ENCODE results near the gene LGI1.

LGI1 gene

DNA sequence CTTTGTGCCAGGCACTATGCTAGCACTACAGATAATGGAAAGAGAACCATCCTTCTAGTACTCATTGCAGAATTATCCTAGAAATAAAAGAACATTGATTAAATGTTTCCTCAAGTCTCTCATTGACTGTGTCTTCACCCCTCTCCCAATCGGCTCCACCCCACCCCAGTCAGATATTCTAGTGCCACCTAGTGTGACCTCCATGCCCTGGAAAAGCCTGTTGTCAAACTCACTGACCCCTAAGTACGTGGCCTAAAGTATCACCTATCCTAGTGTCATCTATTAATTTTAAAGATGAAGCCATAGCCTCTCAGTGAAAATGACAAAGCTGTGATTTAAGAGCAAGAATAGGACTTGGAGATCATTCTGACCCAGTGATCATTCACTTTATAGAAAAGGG lies 26.3 kb downstream of the LGI1 start:
- 0 out of 2 replicates have a peak, but pooled peaks cover 3% of the 10 kb centered on the region for H3K27me3 ChIP-seq (ENCODE audit: low read length)
- H4K20me1 ChIP-seq (ENCODE audit: low read depth, low read length): no peaks in the 10 kb centered on the region; the same call in 1 of the 2 replicates
- no peak overlapping the region for H2AFZ ChIP-seq (ENCODE audit: low read depth, low read length, severe bottlenecking)
- H3F3A ChIP-seq (ENCODE audit: insufficient read depth): no peaks in the 10 kb centered on the region
- H3K36me3 ChIP-seq (ENCODE audit: low read length): no peaks in the 10 kb centered on the region
- no peak overlapping the region for H3K4me3 ChIP-seq (ENCODE audit: insufficient read depth, low read length, poor library complexity, severe bottlenecking)
- no peak overlapping the region for H3K27ac ChIP-seq (ENCODE audit: low read depth, low read length)
- no peaks in the 10 kb centered on the region for H3K9me2 ChIP-seq (replicated peaks; ENCODE audit: insufficient read depth, low read length)
- no peaks in the 10 kb centered on the region for H3K9me3 ChIP-seq (ENCODE audit: insufficient read depth, low read length)
- no peak overlapping the region for H3K9ac ChIP-seq (ENCODE audit: low read length)
- no peak overlapping the region for H3K4me2 ChIP-seq (ENCODE audit: low read depth, low read length, poor library complexity, severe bottlenecking)
- H3K79me2 ChIP-seq (ENCODE audit: insufficient read depth, low read length): no peaks in the 10 kb centered on the region
- TF ChIP-seq EZH2phosphoT487 (conservative IDR thresholded peaks at IDR 0.05; ENCODE audit: low read length) (no peak), CTCF (IDR thresholded peaks at IDR 0.05; ENCODE audit: insufficient read depth, low read length, poor library complexity, severe bottlenecking) (no peak)

- Histone ChIP-seq H3K4me2 (ENCODE audit: low read depth, low read length, poor library complexity, severe bottlenecking) (no peak overlapping the region), H3K9me2 (replicated peaks; ENCODE audit: insufficient read depth, low read length) (no peaks in the 10 kb centered on the region), H3K27ac (ENCODE audit: low read depth, low read length) (no peak overlapping the region), H3K9ac (ENCODE audit: low read length) (no peak overlapping the region), H3K27me3 (ENCODE audit: low read length) (0 out of 2 replicates have a peak, but pooled peaks cover 3% of the 10 kb centered on the region), H2AFZ (ENCODE audit: low read depth, low read length, severe bottlenecking) (no peak overlapping the region), H3F3A (ENCODE audit: insufficient read depth) (no peaks in the 10 kb centered on the region), H3K9me3 (ENCODE audit: insufficient read depth, low read length) (no peaks in the 10 kb centered on the region), H3K79me2 (ENCODE audit: insufficient read depth, low read length) (no peaks in the 10 kb centered on the region), H4K20me1 (ENCODE audit: low read depth, low read length) (no peaks in the 10 kb centered on the region; the same call in 1 of the 2 replicates), H3K4me3 (ENCODE audit: insufficient read depth, low read length, poor library complexity, severe bottlenecking) (no peak overlapping the region), H3K36me3 (ENCODE audit: low read length) (no peaks in the 10 kb centered on the region)
- TF ChIP-seq EZH2phosphoT487 (conservative IDR thresholded peaks at IDR 0.05; ENCODE audit: low read length) (no peak), CTCF (IDR thresholded peaks at IDR 0.05; ENCODE audit: insufficient read depth, low read length, poor library complexity, severe bottlenecking) (no peak)
These were observed 30.9 kb downstream of the LGI1 start for GRCh38 chr10:93788413-93789208.

GRCh38 chr10:93790439-93790838 lies 32.7 kb downstream of the LGI1 start:
- H3K4me2 ChIP-seq (ENCODE audit: low read depth, low read length, poor library complexity, severe bottlenecking): no peak overlapping the region
- H3K4me3 ChIP-seq (ENCODE audit: insufficient read depth, low read length, poor library complexity, severe bottlenecking): no peak overlapping the region
- no peak overlapping the region for H3K9ac ChIP-seq (ENCODE audit: low read length)
- H3K9me3 ChIP-seq (ENCODE audit: insufficient read depth, low read length): no peaks in the 10 kb centered on the region
- H4K20me1 ChIP-seq (ENCODE audit: low read depth, low read length): no peaks in the 10 kb centered on the region
- H3F3A ChIP-seq (ENCODE audit: insufficient read depth): no peaks in the 10 kb centered on the region
- H2AFZ ChIP-seq (ENCODE audit: low read depth, low read length, severe bottlenecking): no peak overlapping the region
- no peaks in the 10 kb centered on the region for H3K27me3 ChIP-seq (ENCODE audit: low read length)
- H3K79me2 ChIP-seq (ENCODE audit: insufficient read depth, low read length): no peaks in the 10 kb centered on the region
- H3K36me3 ChIP-seq (ENCODE audit: low read length): no peaks in the 10 kb centered on the region
- H3K9me2 ChIP-seq (replicated peaks; ENCODE audit: insufficient read depth, low read length): no peaks in the 10 kb centered on the region
- no peak overlapping the region for H3K27ac ChIP-seq (ENCODE audit: low read depth, low read length)
- TF ChIP-seq EZH2phosphoT487 (conservative IDR thresholded peaks at IDR 0.05; ENCODE audit: low read length) (no peak), CTCF (IDR thresholded peaks at IDR 0.05; ENCODE audit: insufficient read depth, low read length, poor library complexity, severe bottlenecking) (no peak)

Data from SU-DHL-6 (cell line).